SU-DHL-6 (cell line): ENCODE results near the gene OR52J3.

ENCODE experiments used
- H2AFZ ChIP-seq: fragments of 200-600 bp; sonication (generic); 2 replicates; pipeline ENCODE4 v1.6.1; 2014; ENCODE audit warnings: low read depth, mild to moderate bottlenecking, moderate library complexity, mixed read lengths, antibody characterized with exemption, low read length; ENCODE audit not compliant: severe bottlenecking
- H3F3A ChIP-seq: fragments of 200-600 bp; shearing (Covaris generic); 2 replicates; pipeline ENCODE4 v1.6.0; 2016; ENCODE audit warnings: antibody characterized with exemption, mild to moderate bottlenecking; ENCODE audit not compliant: insufficient read depth
- H3K27ac ChIP-seq: fragments of 200-600 bp; sonication (generic); 2 replicates; pipeline ENCODE4 v1.5.1; 2016; ENCODE audit warnings: low read depth, mild to moderate bottlenecking, low read length, moderate library complexity, mixed read lengths
- H3K27me3 ChIP-seq: fragments of 200-600 bp; sonication (generic), shearing (Covaris generic); 2 replicates; pipeline ENCODE4 v1.6.0; 2014; ENCODE audit warnings: mild to moderate bottlenecking, low read length
- H3K36me3 ChIP-seq: fragments of 200-600 bp; sonication (generic); 2 replicates; pipeline ENCODE4 v1.6.1; 2014; ENCODE audit warnings: mild to moderate bottlenecking, low read length, mixed read lengths
- H3K4me2 ChIP-seq: fragments of 300-600, 200-600 bp; shearing (Covaris generic), sonication (generic); 2 replicates; pipeline ENCODE4 v1.6.0; 2014; ENCODE audit warnings: low read length, low read depth, mild to moderate bottlenecking; ENCODE audit not compliant: poor library complexity, severe bottlenecking
- H3K4me3 ChIP-seq: fragments of 200-600 bp; sonication (generic); 2 replicates; pipeline ENCODE4 v1.5.1; 2014; ENCODE audit warnings: antibody characterized with exemption, low read length, mild to moderate bottlenecking, mixed read lengths; ENCODE audit not compliant: insufficient read depth, poor library complexity, severe bottlenecking
- H3K79me2 ChIP-seq: fragments of 200-600 bp; sonication (generic); 2 replicates; pipeline ENCODE4 v1.6.1; 2014; ENCODE audit warnings: mild to moderate bottlenecking, low read length, moderate library complexity; ENCODE audit not compliant: insufficient read depth
- H3K9ac ChIP-seq: fragments of 200-600 bp; sonication (generic); 2 replicates; pipeline ENCODE4 v1.7.0; 2014; ENCODE audit warnings: mild to moderate bottlenecking, low read length
- H3K9me2 ChIP-seq: fragments of 200-600 bp; sonication (generic); replicated peaks from 2 replicates; pipeline ENCODE4 v1.6.1; 2014; ENCODE audit warnings: low read length; ENCODE audit not compliant: insufficient read depth
- H3K9me3 ChIP-seq: fragments of 200-600 bp; sonication (generic); 2 replicates; pipeline ENCODE4 v1.6.1; 2014; ENCODE audit warnings: low read length, mixed read lengths; ENCODE audit not compliant: insufficient read depth
- H4K20me1 ChIP-seq: fragments of 200-600 bp; sonication (generic); 2 replicates; pipeline ENCODE4 v1.6.1; 2014; ENCODE audit warnings: low read depth, mild to moderate bottlenecking, antibody characterized with exemption, low read length, moderate library complexity, mixed read lengths
- EZH2phosphoT487 ChIP-seq: fragments of 200-600 bp; sonication (generic), shearing (Covaris generic); conservative IDR thresholded peaks from 2 replicates; pipeline ENCODE4 v1.6.1; 2018; ENCODE audit warnings: mild to moderate bottlenecking, antibody characterized with exemption, low read length, moderate library complexity, mixed read lengths
- TF ChIP-seq, protein P1 (sequence below): fragments of 200-600 bp; sonication (generic); IDR thresholded peaks from one replicate; pipeline ENCODE4 v1.5.1; 2017; ENCODE audit warnings: antibody characterized with exemption, mild to moderate bottlenecking, low read length, moderate library complexity; ENCODE audit not compliant: insufficient read depth, poor library complexity, severe bottlenecking

Gene OR52J3

GRCh38 chr11:5037926-5038325 lies 8.4 kb upstream of the OR52J3 start:
- Histone ChIP-seq H3K79me2 (no peaks in the 10 kb centered on the region), H3K9ac (no peak overlapping the region), H2AFZ (no peak overlapping the region), H3K9me2 (no peaks in the 10 kb centered on the region), H3K36me3 (no peaks in the 10 kb centered on the region), H3K27me3 (no peaks in the 10 kb centered on the region), H3K9me3 (no peaks in the 10 kb centered on the region), H3K27ac (no peak overlapping the region), H3F3A (no peaks in the 10 kb centered on the region), H3K4me3 (no peak overlapping the region), H3K4me2 (no peak overlapping the region), H4K20me1 (no peaks in the 10 kb centered on the region)
- TF ChIP-seq, protein P1, sequence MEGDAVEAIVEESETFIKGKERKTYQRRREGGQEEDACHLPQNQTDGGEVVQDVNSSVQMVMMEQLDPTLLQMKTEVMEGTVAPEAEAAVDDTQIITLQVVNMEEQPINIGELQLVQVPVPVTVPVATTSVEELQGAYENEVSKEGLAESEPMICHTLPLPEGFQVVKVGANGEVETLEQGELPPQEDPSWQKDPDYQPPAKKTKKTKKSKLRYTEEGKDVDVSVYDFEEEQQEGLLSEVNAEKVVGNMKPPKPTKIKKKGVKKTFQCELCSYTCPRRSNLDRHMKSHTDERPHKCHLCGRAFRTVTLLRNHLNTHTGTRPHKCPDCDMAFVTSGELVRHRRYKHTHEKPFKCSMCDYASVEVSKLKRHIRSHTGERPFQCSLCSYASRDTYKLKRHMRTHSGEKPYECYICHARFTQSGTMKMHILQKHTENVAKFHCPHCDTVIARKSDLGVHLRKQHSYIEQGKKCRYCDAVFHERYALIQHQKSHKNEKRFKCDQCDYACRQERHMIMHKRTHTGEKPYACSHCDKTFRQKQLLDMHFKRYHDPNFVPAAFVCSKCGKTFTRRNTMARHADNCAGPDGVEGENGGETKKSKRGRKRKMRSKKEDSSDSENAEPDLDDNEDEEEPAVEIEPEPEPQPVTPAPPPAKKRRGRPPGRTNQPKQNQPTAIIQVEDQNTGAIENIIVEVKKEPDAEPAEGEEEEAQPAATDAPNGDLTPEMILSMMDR = no peak
- no peak for TF ChIP-seq EZH2phosphoT487

DNA sequence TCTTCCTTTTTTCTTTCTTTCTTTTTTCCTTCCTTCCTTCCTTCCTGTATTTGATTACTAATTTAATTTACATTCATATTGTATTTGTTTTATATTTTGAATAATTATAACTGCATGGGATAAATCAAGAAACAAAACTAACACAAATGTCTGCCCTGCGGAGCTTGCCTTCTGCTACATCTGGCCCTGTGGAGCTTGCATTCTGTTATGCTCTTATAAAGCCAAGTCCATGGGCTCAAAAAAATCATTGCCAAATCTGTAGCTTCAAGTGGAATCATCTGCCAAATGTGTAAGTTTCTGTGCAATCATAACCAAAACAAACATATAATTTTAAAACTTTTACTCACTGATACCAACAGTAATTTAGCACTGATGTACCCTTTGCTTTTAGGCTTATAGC lies 8.0 kb upstream of the OR52J3 start:
- H3K79me2 ChIP-seq = no peaks in the 10 kb centered on the region
- no peak overlapping the region for H2AFZ ChIP-seq
- no peak overlapping the region for H3K9ac ChIP-seq
- H3K9me2 ChIP-seq = no peaks in the 10 kb centered on the region
- H3K27ac ChIP-seq = no peak overlapping the region
- H3K4me3 ChIP-seq = no peak overlapping the region
- TF ChIP-seq EZH2phosphoT487 = no peak
- TF ChIP-seq, protein P1 = no peak
- H3K27me3 ChIP-seq = no peaks in the 10 kb centered on the region
- no peak overlapping the region for H3K4me2 ChIP-seq
- no peaks in the 10 kb centered on the region for H3K36me3 ChIP-seq
- no peaks in the 10 kb centered on the region for H3F3A ChIP-seq
- no peaks in the 10 kb centered on the region for H3K9me3 ChIP-seq
- no peaks in the 10 kb centered on the region for H4K20me1 ChIP-seq

- H3K79me2 ChIP-seq = no peaks in the 10 kb centered on the region
- TF ChIP-seq, protein P1 = no peak
- TF ChIP-seq EZH2phosphoT487 = no peak
- H3F3A ChIP-seq = no peaks in the 10 kb centered on the region
- no peaks in the 10 kb centered on the region for H3K9me2 ChIP-seq
- no peaks in the 10 kb centered on the region for H3K36me3 ChIP-seq
- H3K9ac ChIP-seq = no peak overlapping the region
- H4K20me1 ChIP-seq = no peaks in the 10 kb centered on the region
- no peak overlapping the region for H3K27ac ChIP-seq
- H3K27me3 ChIP-seq = no peaks in the 10 kb centered on the region
- H3K4me3 ChIP-seq = no peak overlapping the region
- no peak overlapping the region for H2AFZ ChIP-seq
- H3K4me2 ChIP-seq = no peak overlapping the region
- H3K9me3 ChIP-seq = no peaks in the 10 kb centered on the region
These were observed 5.5 kb upstream of the OR52J3 start for GRCh38 chr11:5040876-5041275.
